C4-2B (cell line): ENCODE data around the gene SLC6A8.
"Not testable (repeated sequence)": the region's sequence is repeated elsewhere in the genome, so short reads cannot be mapped to it uniquely, and the experiment has no call there.

Experiments used
- ZFX ChIP-seq: fragments of 450-650 bp; IDR thresholded peaks from 2 replicates; pipeline ENCODE4 v1.6.1; 2017
- TF ChIP-seq, protein P1 (sequence below): fragments of 450-650 bp; conservative IDR thresholded peaks from 2 replicates; pipeline ENCODE4 v1.5.1; 2017; ENCODE audit warnings: mild to moderate bottlenecking

DNA sequence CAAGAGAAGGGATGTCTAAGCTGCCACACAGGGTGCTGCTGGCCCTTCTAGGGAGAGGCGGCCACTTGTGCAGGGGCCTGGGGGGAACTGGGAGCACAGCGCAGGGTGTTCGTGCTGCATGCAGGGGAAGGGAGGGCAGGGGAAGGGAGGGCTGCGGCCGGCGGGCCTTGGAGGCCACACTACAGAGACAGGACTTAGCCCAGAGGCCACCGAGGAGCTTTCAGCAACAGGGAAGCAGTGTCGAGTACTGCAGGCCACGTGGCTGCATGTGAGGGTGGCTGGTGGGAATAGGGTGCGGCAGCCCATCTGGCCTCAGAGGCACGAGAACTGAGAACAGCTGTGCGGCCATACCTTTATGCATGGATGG, 57.3 kb downstream of the SLC6A8 start:
- TF ChIP-seq, protein P1, sequence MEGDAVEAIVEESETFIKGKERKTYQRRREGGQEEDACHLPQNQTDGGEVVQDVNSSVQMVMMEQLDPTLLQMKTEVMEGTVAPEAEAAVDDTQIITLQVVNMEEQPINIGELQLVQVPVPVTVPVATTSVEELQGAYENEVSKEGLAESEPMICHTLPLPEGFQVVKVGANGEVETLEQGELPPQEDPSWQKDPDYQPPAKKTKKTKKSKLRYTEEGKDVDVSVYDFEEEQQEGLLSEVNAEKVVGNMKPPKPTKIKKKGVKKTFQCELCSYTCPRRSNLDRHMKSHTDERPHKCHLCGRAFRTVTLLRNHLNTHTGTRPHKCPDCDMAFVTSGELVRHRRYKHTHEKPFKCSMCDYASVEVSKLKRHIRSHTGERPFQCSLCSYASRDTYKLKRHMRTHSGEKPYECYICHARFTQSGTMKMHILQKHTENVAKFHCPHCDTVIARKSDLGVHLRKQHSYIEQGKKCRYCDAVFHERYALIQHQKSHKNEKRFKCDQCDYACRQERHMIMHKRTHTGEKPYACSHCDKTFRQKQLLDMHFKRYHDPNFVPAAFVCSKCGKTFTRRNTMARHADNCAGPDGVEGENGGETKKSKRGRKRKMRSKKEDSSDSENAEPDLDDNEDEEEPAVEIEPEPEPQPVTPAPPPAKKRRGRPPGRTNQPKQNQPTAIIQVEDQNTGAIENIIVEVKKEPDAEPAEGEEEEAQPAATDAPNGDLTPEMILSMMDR: not testable (repeated sequence)
- not testable (repeated sequence) for TF ChIP-seq ZFX
